Measurements from ENCODE around the gene PRRT1. TPM values are rescaled to one million over a fixed set of nuclear protein-coding genes. Genes with fewer than 3 reads are reported as not detected.
A peak's percentile ranks its signal among the peaks of the same experiment; 100 is the strongest.

PRRT1 gene
- polyA plus RNA-seq, 1 donor (not counting 4 experiments of a cell fraction or from before 2014, with no cell fraction given): 0.09 TPM

- no peaks in the 10 kb centered on the region for H3K79me2 ChIP-seq (ENCODE audit: control insufficient read depth, insufficient read depth, low read length)
- dilution Hi-C loops (cut with MboI; ENCODE audit: extremely low pct_ligation_motif_present, low sequenced_read_pairs): no loop called here
- no peak overlapping the region for H3K9ac ChIP-seq (ENCODE audit: control insufficient read depth, extremely low read depth, insufficient read depth, low read length)
- H3K27me3 ChIP-seq (ENCODE audit: control insufficient read depth, extremely low read depth, insufficient read depth, low read length): no peaks in the 10 kb centered on the region
- peaks cover 17% of the 10 kb centered on the region for H3K4me1 ChIP-seq (ENCODE audit: control insufficient read depth, extremely low read depth, insufficient read depth, low read length)
- no peak for TF ChIP-seq EZH2 (IDR thresholded peaks at IDR 0.05; ENCODE audit: low read length)
- no peak for TF ChIP-seq CTCF (optimal IDR thresholded peaks at IDR 0.05 in 1 of 3, IDR thresholded peaks at IDR 0.05 in 1 of 3, conservative IDR thresholded peaks at IDR 0.05 in 1 of 3; ENCODE audit: extremely low read depth in 1 of 3, insufficient read depth in 2 of 3, low read length in 3 of 3)
- no peaks in the 10 kb centered on the region for H4K20me1 ChIP-seq (ENCODE audit: control insufficient read depth, extremely low read depth, insufficient read depth, low read length)
- no peak overlapping the region for H3K4me2 ChIP-seq (ENCODE audit: control insufficient read depth, extremely low read depth, insufficient read depth, low read depth, low read length)
- no peaks in the 10 kb centered on the region for H3K9me3 ChIP-seq (ENCODE audit: control insufficient read depth, low read depth, low read length)
- H3K36me3 ChIP-seq (ENCODE audit: control insufficient read depth in 2 of 2, extremely low read depth in 1 of 2, insufficient read depth in 2 of 2, low read length in 2 of 2): peaks cover 26 to 40% of the 10 kb centered on the region in 2 experiments
- no peaks in the 10 kb centered on the region for H3K9me1 ChIP-seq (ENCODE audit: control insufficient read depth, extremely low read depth, insufficient read depth, low read length)
- H3K4me3 ChIP-seq (ENCODE audit: control insufficient read depth in 2 of 3, extremely low read depth in 1 of 3, insufficient read depth in 2 of 3, low read depth in 1 of 3, low read length in 3 of 3): no peak overlapping the region
- no peak overlapping the region for H3K27ac ChIP-seq (ENCODE audit: control insufficient read depth, insufficient read depth, low read length)
- no peak overlapping the region for H2AFZ ChIP-seq (ENCODE audit: control insufficient read depth, low read length)
- no peak for FAIRE-seq
- DNase-seq (ENCODE audit: low read depth, low spot score): no peak
These were observed 34.3 kb downstream of the PRRT1 start for GRCh38 chr6:32117461-32117860.

GRCh38 chr6:32116674-32117073, 35.1 kb downstream of the PRRT1 start:
- H4K20me1 ChIP-seq (ENCODE audit: control insufficient read depth, extremely low read depth, insufficient read depth, low read length): no peaks in the 10 kb centered on the region
- H2AFZ ChIP-seq (ENCODE audit: control insufficient read depth, low read length): no peak overlapping the region
- H3K36me3 ChIP-seq (ENCODE audit: control insufficient read depth in 2 of 2, extremely low read depth in 1 of 2, insufficient read depth in 2 of 2, low read length in 2 of 2): peaks cover 26 to 34% of the 10 kb centered on the region in 2 experiments
- no peak overlapping the region for H3K27ac ChIP-seq (ENCODE audit: control insufficient read depth, insufficient read depth, low read length)
- no peaks in the 10 kb centered on the region for H3K9me3 ChIP-seq (ENCODE audit: control insufficient read depth, low read depth, low read length)
- no peak overlapping the region for H3K4me3 ChIP-seq (ENCODE audit: control insufficient read depth in 2 of 3, extremely low read depth in 1 of 3, insufficient read depth in 2 of 3, low read depth in 1 of 3, low read length in 3 of 3)
- peak; percentile 25 to 42 (median 31) for TF ChIP-seq CTCF (optimal IDR thresholded peaks at IDR 0.05 in 1 of 3, IDR thresholded peaks at IDR 0.05 in 1 of 3, conservative IDR thresholded peaks at IDR 0.05 in 1 of 3; ENCODE audit: extremely low read depth in 1 of 3, insufficient read depth in 2 of 3, low read length in 3 of 3)
- TF ChIP-seq EZH2 (IDR thresholded peaks at IDR 0.05; ENCODE audit: low read length): no peak
- H3K9me1 ChIP-seq (ENCODE audit: control insufficient read depth, extremely low read depth, insufficient read depth, low read length): no peaks in the 10 kb centered on the region
- DNase-seq (ENCODE audit: low read depth, low spot score) (no peak), FAIRE-seq (no peak)
- H3K4me1 ChIP-seq (ENCODE audit: control insufficient read depth, extremely low read depth, insufficient read depth, low read length): peaks cover 17% of the 10 kb centered on the region
- H3K9ac ChIP-seq (ENCODE audit: control insufficient read depth, extremely low read depth, insufficient read depth, low read length): no peak overlapping the region
- H3K4me2 ChIP-seq (ENCODE audit: control insufficient read depth, extremely low read depth, insufficient read depth, low read depth, low read length): no peak overlapping the region
- H3K79me2 ChIP-seq (ENCODE audit: control insufficient read depth, insufficient read depth, low read length): no peaks in the 10 kb centered on the region
- dilution Hi-C loops (cut with MboI; ENCODE audit: extremely low pct_ligation_motif_present, low sequenced_read_pairs): no loop called here
- no peaks in the 10 kb centered on the region for H3K27me3 ChIP-seq (ENCODE audit: control insufficient read depth, extremely low read depth, insufficient read depth, low read length)
